Choroid plexus epithelial cell (primary cell): ENCODE measurements around the gene BBS7.
A peak's percentile ranks its signal among the peaks of the same experiment; 100 is the strongest.

ENCODE experiments used
- DNase-seq: peaks from one replicate; pipeline ENCODE4 v3.0.0-alpha.2; 2010; ENCODE audit warnings: low read depth
- H3K4me3 ChIP-seq: 2 replicates; pipeline ENCODE4 v1.5.1; 2011; ENCODE audit warnings: low read depth, mild to moderate bottlenecking, control low read depth, low read length, moderate library complexity
- TF ChIP-seq, protein P1 (sequence below): conservative IDR thresholded peaks from 2 replicates; pipeline ENCODE4 v1.5.1; 2011; ENCODE audit warnings: low read depth, mild to moderate bottlenecking, control low read depth, inconsistent platforms, low read length, moderate library complexity

Gene BBS7

DNA sequence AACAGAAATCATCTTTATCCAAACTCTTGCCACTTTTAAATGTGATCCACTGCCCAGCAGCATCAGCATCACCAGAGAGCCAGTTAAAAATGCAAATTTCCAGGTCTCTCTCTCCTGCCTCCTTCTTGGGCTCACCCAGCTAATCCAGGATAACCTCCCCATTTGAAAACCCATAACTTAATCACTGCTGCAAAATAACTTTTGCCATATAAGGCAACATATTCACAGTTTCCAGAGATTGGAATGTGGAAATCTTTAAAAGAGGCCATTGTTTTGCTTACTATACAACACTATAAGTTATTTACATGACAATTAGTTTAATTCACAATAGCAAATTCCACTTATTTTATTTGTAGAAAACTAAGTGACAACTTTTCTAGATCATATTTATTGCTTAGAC, 74.0 kb downstream of the BBS7 start:
- no peak overlapping the region for H3K4me3 ChIP-seq
- TF ChIP-seq, protein P1, sequence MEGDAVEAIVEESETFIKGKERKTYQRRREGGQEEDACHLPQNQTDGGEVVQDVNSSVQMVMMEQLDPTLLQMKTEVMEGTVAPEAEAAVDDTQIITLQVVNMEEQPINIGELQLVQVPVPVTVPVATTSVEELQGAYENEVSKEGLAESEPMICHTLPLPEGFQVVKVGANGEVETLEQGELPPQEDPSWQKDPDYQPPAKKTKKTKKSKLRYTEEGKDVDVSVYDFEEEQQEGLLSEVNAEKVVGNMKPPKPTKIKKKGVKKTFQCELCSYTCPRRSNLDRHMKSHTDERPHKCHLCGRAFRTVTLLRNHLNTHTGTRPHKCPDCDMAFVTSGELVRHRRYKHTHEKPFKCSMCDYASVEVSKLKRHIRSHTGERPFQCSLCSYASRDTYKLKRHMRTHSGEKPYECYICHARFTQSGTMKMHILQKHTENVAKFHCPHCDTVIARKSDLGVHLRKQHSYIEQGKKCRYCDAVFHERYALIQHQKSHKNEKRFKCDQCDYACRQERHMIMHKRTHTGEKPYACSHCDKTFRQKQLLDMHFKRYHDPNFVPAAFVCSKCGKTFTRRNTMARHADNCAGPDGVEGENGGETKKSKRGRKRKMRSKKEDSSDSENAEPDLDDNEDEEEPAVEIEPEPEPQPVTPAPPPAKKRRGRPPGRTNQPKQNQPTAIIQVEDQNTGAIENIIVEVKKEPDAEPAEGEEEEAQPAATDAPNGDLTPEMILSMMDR, result no peak
- DNase-seq, result no peak

DNA sequence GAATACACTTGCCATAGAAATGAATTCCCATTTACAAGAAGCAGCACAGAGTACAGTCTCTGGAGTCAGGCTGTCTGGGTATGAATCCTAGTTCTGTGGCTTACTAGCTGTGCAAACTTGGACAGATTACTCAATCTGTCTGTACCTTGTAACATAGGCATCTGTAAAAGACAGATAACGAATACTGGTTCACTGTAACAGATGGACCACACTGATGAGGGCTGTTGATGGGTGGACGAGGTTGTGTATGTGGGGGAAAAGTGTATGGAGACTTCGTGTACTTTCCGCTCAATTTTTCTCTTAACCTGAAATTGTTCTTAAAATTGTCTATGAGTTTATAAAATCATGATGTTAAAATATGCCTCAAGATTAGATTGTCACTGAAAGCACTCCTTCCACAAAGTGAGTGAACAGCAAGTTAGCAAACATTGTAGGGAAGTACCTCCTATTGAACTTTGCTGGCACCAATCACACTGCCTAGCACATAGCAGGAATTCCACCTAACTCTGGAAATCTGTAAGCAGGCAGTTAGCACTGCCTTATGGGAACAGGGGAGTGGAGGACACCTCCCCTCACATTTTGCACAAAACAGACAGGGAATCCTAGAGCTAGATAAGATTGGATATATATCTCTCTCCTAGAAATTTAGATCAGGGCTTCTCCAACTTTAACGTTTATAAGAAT, 75.6 kb downstream of the BBS7 start:
- peak; percentile 32 for DNase-seq
- TF ChIP-seq, protein P1, result no peak
- no peak overlapping the region for H3K4me3 ChIP-seq

DNA sequence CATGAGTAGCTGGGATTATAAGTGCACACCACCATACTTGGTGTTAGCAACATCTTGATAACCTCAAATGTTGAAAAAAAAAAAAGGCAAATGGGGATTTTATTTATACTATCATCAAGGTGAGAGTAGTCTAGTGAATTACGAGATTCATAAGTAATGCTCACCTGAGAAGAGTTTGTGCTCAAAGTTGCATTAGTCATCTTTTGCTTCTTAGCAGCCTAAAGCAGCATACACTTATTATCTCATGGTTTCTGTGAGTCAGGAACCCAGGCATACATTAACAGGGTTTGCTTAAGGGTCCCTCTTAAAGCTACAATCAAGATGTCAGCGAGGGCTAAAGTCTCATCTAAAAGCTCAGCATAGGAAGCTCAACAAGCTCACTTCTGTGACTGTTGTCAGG, 77.3 kb downstream of the BBS7 start:
- H3K4me3 ChIP-seq, result no peak overlapping the region
- no peak for DNase-seq
- TF ChIP-seq, protein P1, result no peak

DNA sequence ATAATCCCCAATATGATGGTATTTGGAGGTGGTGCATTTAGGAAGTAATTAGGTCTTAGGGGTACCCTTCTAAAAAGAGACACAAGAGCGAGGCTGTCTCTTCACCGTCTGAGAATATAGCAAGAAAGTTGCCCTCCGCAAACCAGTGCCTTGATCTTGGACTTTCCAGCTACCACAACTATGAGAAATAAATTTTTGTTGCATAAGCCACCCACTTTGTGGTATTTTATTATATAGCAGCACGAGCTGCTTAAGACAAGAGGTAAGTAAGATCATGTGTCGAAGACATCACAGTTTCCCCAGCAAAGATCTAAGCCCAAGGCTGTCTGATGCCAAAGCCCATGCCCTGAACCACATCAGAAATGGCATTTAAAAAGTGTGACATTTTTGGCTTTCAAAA, 78.8 kb downstream of the BBS7 start:
- peak; percentile 88 for DNase-seq
- TF ChIP-seq, protein P1, result no peak
- no peak overlapping the region for H3K4me3 ChIP-seq

DNA sequence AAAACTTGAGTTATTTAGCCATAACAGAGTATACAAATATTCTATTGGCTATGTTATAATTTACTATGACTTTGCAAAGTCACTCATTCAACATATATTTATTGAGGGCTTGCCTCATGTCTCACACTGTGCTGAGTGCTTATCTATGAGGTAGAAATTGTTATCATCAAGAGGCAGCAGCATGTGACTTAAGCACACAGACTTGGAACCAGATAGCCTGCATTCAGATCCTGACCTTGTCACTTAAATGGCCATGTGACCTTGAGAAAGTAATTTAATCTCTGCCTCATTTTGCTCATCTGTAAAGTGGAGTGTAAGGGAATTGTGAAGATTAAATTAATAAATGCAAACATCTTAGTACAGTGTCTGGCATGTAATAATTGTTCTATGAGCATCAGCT, 79.3 kb downstream of the BBS7 start:
- TF ChIP-seq, protein P1, result no peak
- no peak overlapping the region for H3K4me3 ChIP-seq
- peak; percentile 44 for DNase-seq

DNA sequence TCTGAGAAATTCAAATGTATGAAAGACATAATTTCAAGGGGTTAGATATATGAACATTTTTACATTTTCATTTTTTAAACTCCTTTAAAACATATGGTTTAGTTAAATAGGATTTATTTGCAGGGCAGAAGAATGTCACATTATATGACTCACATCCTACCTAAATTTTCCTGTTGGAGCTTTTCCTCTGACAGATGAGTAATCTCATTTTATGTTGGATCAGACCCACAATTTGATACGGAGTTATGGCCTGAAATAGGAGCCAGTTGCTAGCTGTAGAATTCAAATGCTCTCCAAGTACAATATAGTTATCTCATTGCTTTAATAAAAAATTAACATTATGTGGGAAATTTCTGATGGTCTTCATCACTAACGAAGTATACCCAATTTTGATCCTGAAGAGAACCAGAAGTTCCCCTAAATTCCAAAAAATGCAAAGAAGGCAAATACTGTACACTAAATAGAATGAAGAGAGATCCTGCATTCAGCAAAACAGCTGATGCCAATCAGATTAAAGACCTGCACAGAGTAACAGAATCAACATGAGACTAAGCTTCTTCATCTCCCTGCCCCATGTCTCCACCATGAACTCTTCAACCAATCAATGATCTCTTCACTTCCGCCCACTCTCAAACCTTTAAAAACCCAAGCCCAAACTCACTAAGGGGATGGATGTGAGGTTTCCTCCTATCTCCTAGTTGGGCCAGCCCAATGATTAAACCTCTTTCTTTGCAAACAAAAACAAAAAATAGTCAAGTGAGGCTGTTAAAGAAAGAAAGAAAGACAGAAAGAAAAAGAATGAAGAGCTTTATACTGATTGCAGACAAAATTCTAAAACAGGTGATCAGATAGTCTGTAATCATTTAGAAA, 80.1 kb downstream of the BBS7 start:
- H3K4me3 ChIP-seq, result no peak overlapping the region
- DNase-seq, result peak; percentile 70

More for the DNA sequence above, 80.1 kb downstream of the BBS7 start:
- TF ChIP-seq, protein P1, result no peak
